Measurements from ENCODE around the gene SLC10A4.

Gene SLC10A4

GRCh38 chr4:48499551-48500066, 16.5 kb downstream of the SLC10A4 start:
- H3K27ac ChIP-seq (ENCODE audit: insufficient read depth, low read length, poor library complexity, severe bottlenecking): no peak overlapping the region
- H3K36me3 ChIP-seq (ENCODE audit: control insufficient read depth, insufficient read depth, low read length): peaks cover 24% of the 10 kb centered on the region
- H3K9me3 ChIP-seq (ENCODE audit: control insufficient read depth, low read length): no peaks in the 10 kb centered on the region
- DNase-seq: no peak
- H3K4me3 ChIP-seq (ENCODE audit: insufficient read depth, low read depth, low read length, poor library complexity, severe bottlenecking): no peak overlapping the region
- H3K27me3 ChIP-seq (replicated peaks; ENCODE audit: control insufficient read depth, insufficient read depth, low read length, poor library complexity, severe bottlenecking): no peaks in the 10 kb centered on the region
- no peaks in the 10 kb centered on the region for H3K4me1 ChIP-seq (ENCODE audit: control insufficient read depth, insufficient read depth, low read length, poor library complexity, severe bottlenecking)

GRCh38 chr4:48503233-48504025, 20.3 kb downstream of the SLC10A4 start:
- no peak for DNase-seq
- H3K36me3 ChIP-seq (ENCODE audit: control insufficient read depth, insufficient read depth, low read length): peaks cover 49% of the 10 kb centered on the region
- H3K4me1 ChIP-seq (ENCODE audit: control insufficient read depth, insufficient read depth, low read length, poor library complexity, severe bottlenecking): no peaks in the 10 kb centered on the region
- no peak overlapping the region for H3K27ac ChIP-seq (ENCODE audit: insufficient read depth, low read length, poor library complexity, severe bottlenecking)
- H3K4me3 ChIP-seq (ENCODE audit: insufficient read depth, low read depth, low read length, poor library complexity, severe bottlenecking): no peak overlapping the region
- H3K27me3 ChIP-seq (replicated peaks; ENCODE audit: control insufficient read depth, insufficient read depth, low read length, poor library complexity, severe bottlenecking): no peaks in the 10 kb centered on the region
- no peaks in the 10 kb centered on the region for H3K9me3 ChIP-seq (ENCODE audit: control insufficient read depth, low read length)

GRCh38 chr4:48504026-48504330, 20.8 kb downstream of the SLC10A4 start:
- no peak for DNase-seq
- H3K27me3 ChIP-seq (replicated peaks; ENCODE audit: control insufficient read depth, insufficient read depth, low read length, poor library complexity, severe bottlenecking): no peaks in the 10 kb centered on the region
- H3K36me3 ChIP-seq (ENCODE audit: control insufficient read depth, insufficient read depth, low read length): peaks cover 55% of the 10 kb centered on the region
- no peak overlapping the region for H3K27ac ChIP-seq (ENCODE audit: insufficient read depth, low read length, poor library complexity, severe bottlenecking)
- no peaks in the 10 kb centered on the region for H3K9me3 ChIP-seq (ENCODE audit: control insufficient read depth, low read length)
- no peak overlapping the region for H3K4me3 ChIP-seq (ENCODE audit: insufficient read depth, low read depth, low read length, poor library complexity, severe bottlenecking)
- no peaks in the 10 kb centered on the region for H3K4me1 ChIP-seq (ENCODE audit: control insufficient read depth, insufficient read depth, low read length, poor library complexity, severe bottlenecking)

GRCh38 chr4:48504352-48504751, 21.2 kb downstream of the SLC10A4 start:
- DNase-seq: no peak
- Histone ChIP-seq H3K36me3 (ENCODE audit: control insufficient read depth, insufficient read depth, low read length) (peaks cover 56% of the 10 kb centered on the region), H3K4me1 (ENCODE audit: control insufficient read depth, insufficient read depth, low read length, poor library complexity, severe bottlenecking) (no peaks in the 10 kb centered on the region), H3K27ac (ENCODE audit: insufficient read depth, low read length, poor library complexity, severe bottlenecking) (no peak overlapping the region), H3K9me3 (ENCODE audit: control insufficient read depth, low read length) (no peaks in the 10 kb centered on the region), H3K4me3 (ENCODE audit: insufficient read depth, low read depth, low read length, poor library complexity, severe bottlenecking) (no peak overlapping the region), H3K27me3 (replicated peaks; ENCODE audit: control insufficient read depth, insufficient read depth, low read length, poor library complexity, severe bottlenecking) (no peaks in the 10 kb centered on the region)

- H3K4me3 ChIP-seq (ENCODE audit: insufficient read depth, low read depth, low read length, poor library complexity, severe bottlenecking): no peak overlapping the region
- H3K27me3 ChIP-seq (replicated peaks; ENCODE audit: control insufficient read depth, insufficient read depth, low read length, poor library complexity, severe bottlenecking): no peaks in the 10 kb centered on the region
- no peak overlapping the region for H3K27ac ChIP-seq (ENCODE audit: insufficient read depth, low read length, poor library complexity, severe bottlenecking)
- no peaks in the 10 kb centered on the region for H3K4me1 ChIP-seq (ENCODE audit: control insufficient read depth, insufficient read depth, low read length, poor library complexity, severe bottlenecking)
- no peaks in the 10 kb centered on the region for H3K9me3 ChIP-seq (ENCODE audit: control insufficient read depth, low read length)
- peaks cover 62% of the 10 kb centered on the region for H3K36me3 ChIP-seq (ENCODE audit: control insufficient read depth, insufficient read depth, low read length)
- DNase-seq: no peak
Measured at GRCh38 chr4:48506716-48507115, 23.6 kb downstream of the SLC10A4 start.

- Histone ChIP-seq H3K27ac (ENCODE audit: insufficient read depth, low read length, poor library complexity, severe bottlenecking) (no peak overlapping the region), H3K9me3 (ENCODE audit: control insufficient read depth, low read length) (no peaks in the 10 kb centered on the region), H3K4me1 (ENCODE audit: control insufficient read depth, insufficient read depth, low read length, poor library complexity, severe bottlenecking) (no peaks in the 10 kb centered on the region), H3K4me3 (ENCODE audit: insufficient read depth, low read depth, low read length, poor library complexity, severe bottlenecking) (no peak overlapping the region), H3K27me3 (replicated peaks; ENCODE audit: control insufficient read depth, insufficient read depth, low read length, poor library complexity, severe bottlenecking) (no peaks in the 10 kb centered on the region), H3K36me3 (ENCODE audit: control insufficient read depth, insufficient read depth, low read length) (peaks cover 79% of the 10 kb centered on the region)
- DNase-seq: no peak
Measured at GRCh38 chr4:48509543-48509942, 26.4 kb downstream of the SLC10A4 start.

- H3K27ac ChIP-seq (ENCODE audit: insufficient read depth, low read length, poor library complexity, severe bottlenecking): no peak overlapping the region
- no peaks in the 10 kb centered on the region for H3K4me1 ChIP-seq (ENCODE audit: control insufficient read depth, insufficient read depth, low read length, poor library complexity, severe bottlenecking)
- no peaks in the 10 kb centered on the region for H3K27me3 ChIP-seq (replicated peaks; ENCODE audit: control insufficient read depth, insufficient read depth, low read length, poor library complexity, severe bottlenecking)
- H3K9me3 ChIP-seq (ENCODE audit: control insufficient read depth, low read length): no peaks in the 10 kb centered on the region
- H3K4me3 ChIP-seq (ENCODE audit: insufficient read depth, low read depth, low read length, poor library complexity, severe bottlenecking): no peak overlapping the region
- peaks cover 52% of the 10 kb centered on the region for H3K36me3 ChIP-seq (ENCODE audit: control insufficient read depth, insufficient read depth, low read length)
- DNase-seq: no peak
Measured at GRCh38 chr4:48518143-48518542, 35.0 kb downstream of the SLC10A4 start.

- Histone ChIP-seq H3K27me3 (replicated peaks; ENCODE audit: control insufficient read depth, insufficient read depth, low read length, poor library complexity, severe bottlenecking) (no peaks in the 10 kb centered on the region), H3K9me3 (ENCODE audit: control insufficient read depth, low read length) (no peaks in the 10 kb centered on the region), H3K4me1 (ENCODE audit: control insufficient read depth, insufficient read depth, low read length, poor library complexity, severe bottlenecking) (no peaks in the 10 kb centered on the region), H3K36me3 (ENCODE audit: control insufficient read depth, insufficient read depth, low read length) (peaks cover 67% of the 10 kb centered on the region), H3K27ac (ENCODE audit: insufficient read depth, low read length, poor library complexity, severe bottlenecking) (no peak overlapping the region), H3K4me3 (ENCODE audit: insufficient read depth, low read depth, low read length, poor library complexity, severe bottlenecking) (no peak overlapping the region)
- no peak for DNase-seq
Measured at GRCh38 chr4:48526406-48526805, 43.3 kb downstream of the SLC10A4 start.

- no peak for DNase-seq
- Histone ChIP-seq H3K27me3 (replicated peaks; ENCODE audit: control insufficient read depth, insufficient read depth, low read length, poor library complexity, severe bottlenecking) (no peaks in the 10 kb centered on the region), H3K27ac (ENCODE audit: insufficient read depth, low read length, poor library complexity, severe bottlenecking) (no peak overlapping the region), H3K4me3 (ENCODE audit: insufficient read depth, low read depth, low read length, poor library complexity, severe bottlenecking) (no peak overlapping the region), H3K36me3 (ENCODE audit: control insufficient read depth, insufficient read depth, low read length) (peaks cover 45% of the 10 kb centered on the region), H3K4me1 (ENCODE audit: control insufficient read depth, insufficient read depth, low read length, poor library complexity, severe bottlenecking) (no peaks in the 10 kb centered on the region), H3K9me3 (ENCODE audit: control insufficient read depth, low read length) (no peaks in the 10 kb centered on the region)
Measured at GRCh38 chr4:48538358-48538757, 55.2 kb downstream of the SLC10A4 start.

Measured in effector memory CD4-positive, alpha-beta T cell (primary cell).